GM12875 (cell line): Measurements from ENCODE around the gene LGALS8.
"Not testable (repeated sequence)": the region's sequence is repeated elsewhere in the genome, so short reads cannot be mapped to it uniquely, and the experiment has no call there.

Experiments
- H3K4me3 ChIP-seq: one replicate; pipeline ENCODE4 v1.5.1; 2011; ENCODE audit warnings: low read depth, low read length, control low read depth
- CTCF ChIP-seq: IDR thresholded peaks from 2 replicates; pipeline ENCODE4 v1.5.1; 2011; ENCODE audit warnings: low read depth, mild to moderate bottlenecking, control low read depth, inconsistent platforms, low read length, moderate library complexity, borderline replicate concordance; ENCODE audit not compliant: insufficient read depth

The LGALS8 gene

GRCh38 chr1:236576004-236576403 is 52.2 kb downstream of the LGALS8 start:
- no peak for TF ChIP-seq CTCF
- no peak overlapping the region for H3K4me3 ChIP-seq

- H3K4me3 ChIP-seq: not testable (repeated sequence)
These were observed 53.3 kb downstream of the LGALS8 start for GRCh38 chr1:236577041-236577440.

- TF ChIP-seq CTCF: no peak
These were observed 54.9 kb downstream of the LGALS8 start for GRCh38 chr1:236578661-236579060.

GRCh38 chr1:236580404-236580803 is 56.6 kb downstream of the LGALS8 start:
- H3K4me3 ChIP-seq: not testable (repeated sequence)

More at GRCh38 chr1:236578661-236579060, 54.9 kb downstream of the LGALS8 start:
- no peak overlapping the region for H3K4me3 ChIP-seq

GRCh38 chr1:236581528-236581927 is 57.7 kb downstream of the LGALS8 start:
- H3K4me3 ChIP-seq: no peak overlapping the region

GRCh38 chr1:236589531-236589930 is 65.7 kb downstream of the LGALS8 start:
- no peak for TF ChIP-seq CTCF
- no peak overlapping the region for H3K4me3 ChIP-seq

More at GRCh38 chr1:236581528-236581927, 57.7 kb downstream of the LGALS8 start:
- no peak for TF ChIP-seq CTCF

- no peak overlapping the region for H3K4me3 ChIP-seq
- no peak for TF ChIP-seq CTCF
These were observed 66.9 kb downstream of the LGALS8 start for GRCh38 chr1:236590553-236591150.

GRCh38 chr1:236602171-236602570 is 78.4 kb downstream of the LGALS8 start:
- TF ChIP-seq CTCF: no peak
- H3K4me3 ChIP-seq: no peak overlapping the region
